Stimulated activated memory B cell treated with anti-CD40 and anti-IgM and Interleukin-4, amounts not matched to agents 10 μg/mL and 1 μg/mL and 100 μg/mL, for 72 hours (primary cell): ENCODE measurements around the gene B3GNT7.
"Not testable (repeated sequence)": the region's sequence is repeated elsewhere in the genome, so short reads cannot be mapped to it uniquely, and the experiment has no call there.

Experiments used
- ATAC-seq: fragments of 150-1000 bp; cut with Tn5 transposase; 2 replicates; pipeline ENCODE4 v1.10.0; 2021
- H3K27ac Mint-ChIP-seq: one replicate; pipeline ENCODE4 v1.8.0; 2022; ENCODE audit warnings: mild to moderate bottlenecking, mixed read lengths
- H3K27me3 Mint-ChIP-seq: one replicate; pipeline ENCODE4 v1.8.0; 2022; ENCODE audit warnings: mixed read lengths
- H3K36me3 Mint-ChIP-seq: one replicate; pipeline ENCODE4 v1.8.0; 2022; ENCODE audit warnings: mixed read lengths
- H3K4me1 Mint-ChIP-seq: one replicate; pipeline ENCODE4 v1.8.0; 2022; ENCODE audit warnings: mixed read lengths
- H3K4me3 Mint-ChIP-seq: one replicate; pipeline ENCODE4 v1.8.0; 2022; ENCODE audit warnings: mild to moderate bottlenecking, moderate library complexity, mixed read lengths
- H3K9me3 Mint-ChIP-seq: one replicate; pipeline ENCODE4 v1.8.0; 2022; ENCODE audit warnings: mixed read lengths

B3GNT7 gene, protein sequence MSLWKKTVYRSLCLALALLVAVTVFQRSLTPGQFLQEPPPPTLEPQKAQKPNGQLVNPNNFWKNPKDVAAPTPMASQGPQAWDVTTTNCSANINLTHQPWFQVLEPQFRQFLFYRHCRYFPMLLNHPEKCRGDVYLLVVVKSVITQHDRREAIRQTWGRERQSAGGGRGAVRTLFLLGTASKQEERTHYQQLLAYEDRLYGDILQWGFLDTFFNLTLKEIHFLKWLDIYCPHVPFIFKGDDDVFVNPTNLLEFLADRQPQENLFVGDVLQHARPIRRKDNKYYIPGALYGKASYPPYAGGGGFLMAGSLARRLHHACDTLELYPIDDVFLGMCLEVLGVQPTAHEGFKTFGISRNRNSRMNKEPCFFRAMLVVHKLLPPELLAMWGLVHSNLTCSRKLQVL

DNA sequence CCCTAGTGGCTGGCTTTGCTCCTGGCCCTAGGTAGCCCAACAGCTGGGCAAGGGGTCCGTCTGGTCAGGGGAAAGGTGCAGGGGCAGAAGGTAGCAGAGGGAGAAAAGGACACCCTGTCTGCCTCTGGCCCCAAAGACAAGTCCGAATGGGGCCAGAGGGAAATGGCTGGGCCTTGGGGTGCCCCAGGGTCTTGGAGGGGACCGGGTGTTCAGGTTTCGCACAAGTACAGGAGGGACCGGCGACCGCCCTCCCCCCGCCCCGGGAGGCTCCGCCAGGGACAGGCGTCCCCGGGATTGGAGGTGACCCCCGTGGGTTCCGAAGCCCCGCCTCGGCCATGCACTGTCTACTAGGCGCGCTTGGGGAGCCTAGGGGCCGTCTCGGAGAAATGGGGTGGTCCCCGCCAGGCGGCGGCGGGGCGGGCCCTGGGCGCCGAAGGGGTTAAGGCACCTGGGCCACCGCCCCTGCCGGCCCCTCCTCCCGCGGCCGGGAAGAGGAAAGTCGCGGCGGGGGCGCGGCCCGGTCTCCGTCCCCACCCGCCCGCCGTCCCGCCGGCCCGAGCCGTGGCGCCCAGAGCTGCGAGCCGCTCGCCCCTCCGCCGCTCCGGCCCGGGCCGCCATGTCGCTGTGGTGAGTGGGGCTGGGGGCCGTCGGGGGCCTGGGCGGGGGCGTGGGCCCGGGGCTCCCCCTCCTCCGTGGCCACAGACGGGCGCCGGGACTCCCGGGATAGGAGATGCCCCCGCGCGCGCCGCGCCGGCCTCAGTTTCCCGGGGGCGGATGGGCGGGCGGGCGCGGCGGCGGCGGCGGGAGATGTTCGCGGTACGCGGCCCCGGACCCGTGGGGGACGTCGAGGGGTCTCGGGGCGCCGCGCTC, at the start of gene B3GNT7:
B3GNT7 (plus strand) TSS at position 523 of the 870 bp plus-strand sequence; CDS start at position 617, 94 bp downstream.
- Mint-ChIP-seq H3K27me3 (no peaks in the 10 kb centered on the region), H3K4me1 (peaks cover 68% of the 10 kb centered on the region), H3K4me3 (peak within 1 kb of the TSS; percentile 98), H3K27ac (peak within 1 kb of the TSS; percentile 99), H3K36me3 (peaks cover 12% of the 10 kb centered on the region), H3K9me3 (no peaks in the 10 kb centered on the region)
- ATAC-seq: peak; percentile 2

DNA sequence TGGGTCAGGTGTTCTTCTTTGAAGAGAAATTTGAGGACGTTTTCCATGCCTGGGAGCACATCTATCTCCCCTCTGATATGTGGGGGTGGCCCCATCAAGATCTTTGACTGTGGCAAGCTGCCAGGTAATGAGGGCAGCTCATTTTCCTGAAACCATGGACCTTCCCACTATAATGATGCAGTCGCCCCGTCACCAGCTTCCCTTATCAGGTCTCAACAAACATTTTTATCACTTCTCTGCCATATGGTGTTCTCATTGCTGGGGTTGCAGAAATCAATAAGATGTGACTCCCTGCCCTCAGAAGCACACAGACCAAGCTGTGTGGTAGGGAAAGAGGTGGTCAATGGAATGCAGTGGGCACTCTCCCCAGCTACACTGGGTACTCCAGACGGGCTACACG, 48.4 kb upstream of the B3GNT7 start:
- no peak overlapping the region for H3K27ac Mint-ChIP-seq

GRCh38 chr2:231347638-231348037, 47.9 kb upstream of the B3GNT7 start:
- no peaks in the 10 kb centered on the region for H3K9me3 Mint-ChIP-seq
- no peak for ATAC-seq
- no peaks in the 10 kb centered on the region for H3K4me1 Mint-ChIP-seq
- no peaks in the 10 kb centered on the region for H3K27me3 Mint-ChIP-seq
- H3K36me3 Mint-ChIP-seq: peaks cover 9% of the 10 kb centered on the region
- no peak overlapping the region for H3K27ac Mint-ChIP-seq
- H3K4me3 Mint-ChIP-seq: no peak overlapping the region

More for the DNA sequence above, 48.4 kb upstream of the B3GNT7 start:
- no peaks in the 10 kb centered on the region for H3K27me3 Mint-ChIP-seq
- peaks cover 9% of the 10 kb centered on the region for H3K36me3 Mint-ChIP-seq
- no peaks in the 10 kb centered on the region for H3K4me1 Mint-ChIP-seq
- H3K9me3 Mint-ChIP-seq: no peaks in the 10 kb centered on the region
- no peak overlapping the region for H3K4me3 Mint-ChIP-seq
- ATAC-seq: no peak

DNA sequence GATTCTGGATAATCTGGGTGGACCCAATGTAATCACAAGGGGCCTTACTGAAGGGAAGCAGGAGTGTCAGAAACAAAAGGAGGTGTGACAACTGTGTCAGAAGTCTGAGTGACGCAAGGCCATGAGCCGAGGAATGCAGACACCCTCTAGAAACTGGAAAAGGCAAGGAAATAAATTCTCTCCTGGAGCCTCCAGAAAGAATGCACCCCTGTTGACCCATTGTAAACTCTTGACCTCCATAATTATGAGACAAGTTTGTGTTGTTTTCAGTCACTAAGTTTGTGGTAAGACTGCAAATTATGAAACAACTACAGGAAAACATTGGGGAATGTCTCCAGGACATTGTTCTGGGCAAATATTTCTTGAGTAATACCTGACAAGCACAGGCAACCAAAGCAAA, 47.3 kb upstream of the B3GNT7 start:
- no peak overlapping the region for H3K4me3 Mint-ChIP-seq
- peaks cover 9% of the 10 kb centered on the region for H3K36me3 Mint-ChIP-seq
- no peaks in the 10 kb centered on the region for H3K4me1 Mint-ChIP-seq
- no peak overlapping the region for H3K27ac Mint-ChIP-seq
- no peak for ATAC-seq
- no peaks in the 10 kb centered on the region for H3K9me3 Mint-ChIP-seq
- H3K27me3 Mint-ChIP-seq: no peaks in the 10 kb centered on the region

- no peak overlapping the region for H3K27ac Mint-ChIP-seq
- H3K9me3 Mint-ChIP-seq: no peaks in the 10 kb centered on the region
- H3K4me1 Mint-ChIP-seq: no peaks in the 10 kb centered on the region
- ATAC-seq: no peak
- H3K36me3 Mint-ChIP-seq: peaks cover 9% of the 10 kb centered on the region
- no peaks in the 10 kb centered on the region for H3K27me3 Mint-ChIP-seq
- no peak overlapping the region for H3K4me3 Mint-ChIP-seq
These were observed 46.7 kb upstream of the B3GNT7 start for GRCh38 chr2:231348704-231349373.

DNA sequence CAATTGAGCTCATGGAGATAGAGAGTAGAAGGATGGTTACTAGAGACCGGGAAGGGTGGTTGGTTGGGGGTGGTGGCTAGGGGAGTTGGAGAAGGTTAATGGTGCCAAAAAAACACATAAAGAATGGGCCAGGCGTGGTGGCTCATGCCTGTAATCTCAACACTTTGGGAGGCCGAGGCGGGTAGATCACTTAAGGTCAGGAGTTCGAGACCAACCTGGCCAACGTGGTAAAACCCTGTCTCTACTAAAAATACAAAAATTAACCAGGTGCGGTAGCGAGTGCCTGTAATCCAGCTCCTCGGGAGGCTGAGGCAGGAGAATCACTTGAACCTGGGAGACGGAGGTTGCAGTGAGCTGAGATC, 46.2 kb upstream of the B3GNT7 start:
- ATAC-seq, H3K4me3 Mint-ChIP-seq, H3K4me1 Mint-ChIP-seq, H3K27me3 Mint-ChIP-seq, H3K27ac Mint-ChIP-seq, H3K9me3 Mint-ChIP-seq, H3K36me3 Mint-ChIP-seq: not testable (repeated sequence)

- ATAC-seq: no peak
- no peak overlapping the region for H3K27ac Mint-ChIP-seq
- no peaks in the 10 kb centered on the region for H3K9me3 Mint-ChIP-seq
- H3K4me3 Mint-ChIP-seq: no peak overlapping the region
- H3K4me1 Mint-ChIP-seq: no peaks in the 10 kb centered on the region
- H3K36me3 Mint-ChIP-seq: no peaks in the 10 kb centered on the region
- H3K27me3 Mint-ChIP-seq: no peaks in the 10 kb centered on the region
These were observed 43.9 kb upstream of the B3GNT7 start for GRCh38 chr2:231351648-231352047.

GRCh38 chr2:231353469-231353868, 42.0 kb upstream of the B3GNT7 start:
- H3K36me3 Mint-ChIP-seq: no peaks in the 10 kb centered on the region
- no peak for ATAC-seq
- H3K4me3 Mint-ChIP-seq: no peak overlapping the region
- no peaks in the 10 kb centered on the region for H3K4me1 Mint-ChIP-seq
- H3K27ac Mint-ChIP-seq: no peak overlapping the region
- H3K27me3 Mint-ChIP-seq: no peaks in the 10 kb centered on the region
- no peaks in the 10 kb centered on the region for H3K9me3 Mint-ChIP-seq

- H3K4me3 Mint-ChIP-seq: no peak overlapping the region
- no peaks in the 10 kb centered on the region for H3K9me3 Mint-ChIP-seq
- no peaks in the 10 kb centered on the region for H3K27me3 Mint-ChIP-seq
- H3K27ac Mint-ChIP-seq: no peak overlapping the region
- ATAC-seq: no peak
- peaks cover 1% of the 10 kb centered on the region for H3K36me3 Mint-ChIP-seq
- H3K4me1 Mint-ChIP-seq: peaks cover 1% of the 10 kb centered on the region
These were observed 39.7 kb upstream of the B3GNT7 start for GRCh38 chr2:231355508-231356465.

GRCh38 chr2:231356466-231356844, 39.1 kb upstream of the B3GNT7 start:
- Mint-ChIP-seq H3K9me3 (no peaks in the 10 kb centered on the region), H3K4me1 (peaks cover 8% of the 10 kb centered on the region), H3K27me3 (no peaks in the 10 kb centered on the region), H3K4me3 (no peak overlapping the region), H3K27ac (no peak overlapping the region), H3K36me3 (peaks cover 6% of the 10 kb centered on the region)
- no peak for ATAC-seq

DNA sequence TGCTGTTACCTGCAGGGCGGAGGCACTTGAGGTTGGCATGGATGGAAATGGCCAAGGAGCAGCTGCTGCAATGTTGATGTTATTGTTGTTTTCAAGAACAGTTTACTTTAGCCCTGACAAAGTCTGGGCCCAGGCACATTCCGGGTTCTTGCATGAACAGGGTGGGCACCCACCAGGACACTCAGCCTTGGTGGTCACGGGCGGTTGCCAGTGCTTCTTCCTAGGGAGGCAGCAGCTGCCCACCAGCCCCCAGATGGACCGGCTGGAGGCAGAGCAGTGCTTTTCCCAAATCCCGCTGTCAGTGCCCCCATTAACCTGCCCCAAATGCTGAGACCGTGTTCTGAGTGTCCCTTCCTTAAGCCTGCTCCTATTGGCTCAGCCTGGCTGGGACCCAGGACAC, 38.5 kb upstream of the B3GNT7 start:
- H3K36me3 Mint-ChIP-seq: peaks cover 6% of the 10 kb centered on the region
- no peak for ATAC-seq
- H3K4me3 Mint-ChIP-seq: no peak overlapping the region

DNA sequence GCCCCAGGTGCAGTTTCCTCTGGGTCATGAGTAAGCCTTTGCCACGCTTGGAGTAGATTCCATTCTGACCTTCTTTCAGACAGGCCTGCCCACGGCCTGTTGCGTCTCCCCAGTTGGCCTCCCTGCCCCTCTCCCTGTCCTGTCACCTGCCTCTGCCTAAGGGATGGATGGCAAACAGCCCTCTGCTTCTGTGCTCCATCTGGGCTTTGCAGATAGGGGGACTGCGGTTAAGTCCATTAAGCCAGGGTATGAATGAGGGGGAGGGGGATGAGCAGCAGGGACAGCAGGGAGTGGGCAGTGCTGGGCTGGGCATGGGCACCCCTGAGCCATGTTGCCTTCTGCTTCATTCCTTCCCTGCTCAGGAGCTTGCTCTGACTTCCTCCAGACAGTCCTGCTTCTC, 37.6 kb upstream of the B3GNT7 start:
- Mint-ChIP-seq H3K9me3 (no peaks in the 10 kb centered on the region), H3K27me3 (no peaks in the 10 kb centered on the region)

More for the DNA sequence above, 38.5 kb upstream of the B3GNT7 start:
- H3K27ac Mint-ChIP-seq: no peak overlapping the region
- no peaks in the 10 kb centered on the region for H3K9me3 Mint-ChIP-seq
- peaks cover 14% of the 10 kb centered on the region for H3K4me1 Mint-ChIP-seq
- no peaks in the 10 kb centered on the region for H3K27me3 Mint-ChIP-seq

DNA sequence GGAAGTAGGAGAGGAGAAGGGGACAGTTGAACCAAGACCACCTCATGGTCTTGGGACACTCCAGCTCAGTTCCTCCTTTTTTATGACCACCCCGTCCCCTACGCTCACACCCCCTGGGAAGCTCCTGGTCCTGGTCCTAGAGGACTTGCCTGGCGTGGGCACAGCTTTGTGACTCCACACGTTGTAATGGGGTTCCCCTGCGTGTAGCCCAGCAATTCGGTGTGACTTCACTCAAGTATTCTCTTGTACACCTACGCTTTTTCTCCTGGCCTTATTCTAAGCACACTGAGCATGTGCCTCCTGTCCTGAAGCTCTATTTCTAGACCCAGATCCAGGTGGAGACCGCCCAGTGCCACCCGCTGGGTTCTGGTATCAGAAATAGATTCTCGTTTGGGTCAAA, 36.1 kb upstream of the B3GNT7 start:
- Mint-ChIP-seq H3K27ac (no peak overlapping the region), H3K9me3 (no peaks in the 10 kb centered on the region), H3K27me3 (no peaks in the 10 kb centered on the region), H3K36me3 (peaks cover 13% of the 10 kb centered on the region), H3K4me1 (peaks cover 29% of the 10 kb centered on the region), H3K4me3 (no peak overlapping the region)
- ATAC-seq: no peak

More for the DNA sequence above, 37.6 kb upstream of the B3GNT7 start:
- Mint-ChIP-seq H3K36me3 (peaks cover 11% of the 10 kb centered on the region), H3K4me1 (peaks cover 23% of the 10 kb centered on the region), H3K4me3 (no peak overlapping the region), H3K27ac (no peak overlapping the region)
- ATAC-seq: no peak

- peaks cover 15% of the 10 kb centered on the region for H3K36me3 Mint-ChIP-seq
- no peak for ATAC-seq
- H3K9me3 Mint-ChIP-seq: no peaks in the 10 kb centered on the region
- H3K27me3 Mint-ChIP-seq: no peaks in the 10 kb centered on the region
- H3K4me3 Mint-ChIP-seq: no peak overlapping the region
- no peak overlapping the region for H3K27ac Mint-ChIP-seq
- H3K4me1 Mint-ChIP-seq: peaks cover 34% of the 10 kb centered on the region
These were observed 35.6 kb upstream of the B3GNT7 start for GRCh38 chr2:231359948-231360347.
